ENCODE measurements around the gene PPP2R2D.

Gene PPP2R2D

GRCh38 chr10:131872827-131873375 lies 27.9 kb upstream of the PPP2R2D start:
- no peak for DNase-seq (ENCODE audit: low read depth)
- no peak overlapping the region for H3K4me3 ChIP-seq (ENCODE audit: low read depth, low read length)
- TF ChIP-seq CTCF (IDR thresholded peaks at IDR 0.05; ENCODE audit: insufficient read depth, low read depth, low read length, missing control alignments), result no peak

- no peak overlapping the region for H3K4me3 ChIP-seq (ENCODE audit: low read depth, low read length)
- DNase-seq (ENCODE audit: low read depth), result peak; percentile 74
- TF ChIP-seq CTCF (IDR thresholded peaks at IDR 0.05; ENCODE audit: insufficient read depth, low read depth, low read length, missing control alignments), result peak; percentile 74
Observed at GRCh38 chr10:131874991-131875451, 25.8 kb upstream of the PPP2R2D start.

GRCh38 chr10:131875501-131875900 lies 25.3 kb upstream of the PPP2R2D start:
- no peak overlapping the region for H3K4me3 ChIP-seq (ENCODE audit: low read depth, low read length)
- no peak for TF ChIP-seq CTCF (IDR thresholded peaks at IDR 0.05; ENCODE audit: insufficient read depth, low read depth, low read length, missing control alignments)
- no peak for DNase-seq (ENCODE audit: low read depth)

GRCh38 chr10:131876017-131876416 lies 24.8 kb upstream of the PPP2R2D start:
- no peak for TF ChIP-seq CTCF (IDR thresholded peaks at IDR 0.05; ENCODE audit: insufficient read depth, low read depth, low read length, missing control alignments)
- no peak for DNase-seq (ENCODE audit: low read depth)
- H3K4me3 ChIP-seq (ENCODE audit: low read depth, low read length), result no peak overlapping the region

- no peak overlapping the region for H3K4me3 ChIP-seq (ENCODE audit: low read depth, low read length)
- TF ChIP-seq CTCF (IDR thresholded peaks at IDR 0.05; ENCODE audit: insufficient read depth, low read depth, low read length, missing control alignments), result no peak
- no peak for DNase-seq (ENCODE audit: low read depth)
Observed at GRCh38 chr10:131876508-131876907, 24.3 kb upstream of the PPP2R2D start.

GRCh38 chr10:131880016-131880590 lies 20.7 kb upstream of the PPP2R2D start:
- no peak for DNase-seq (ENCODE audit: low read depth)
- no peak for TF ChIP-seq CTCF (IDR thresholded peaks at IDR 0.05; ENCODE audit: insufficient read depth, low read depth, low read length, missing control alignments)
- H3K4me3 ChIP-seq (ENCODE audit: low read depth, low read length), result no peak overlapping the region

Measured in GM12865 (cell line).